NCI-H510A treated with DMSO at 0.1 percent for 48 hours (cell line): ENCODE results near the gene TRPM5.

Experiments used
- DNase-seq: peaks from one replicate; lab custom pipeline; 2025; lab: John Stamatoyannopoulos, UW

Gene TRPM5

GRCh38 chr11:2436013-2436520, 8.2 kb downstream of the TRPM5 start:
- no peak for DNase-seq

GRCh38 chr11:2435288-2436012, 8.9 kb downstream of the TRPM5 start:
- no peak for DNase-seq

GRCh38 chr11:2434506-2435255, 9.6 kb downstream of the TRPM5 start:
- DNase-seq = no peak

GRCh38 chr11:2434008-2434407, 10.3 kb downstream of the TRPM5 start:
- no peak for DNase-seq

GRCh38 chr11:2433106-2433925, 11.0 kb downstream of the TRPM5 start:
- DNase-seq = no peak

- no peak for DNase-seq
Measured at GRCh38 chr11:2432628-2433071, 11.7 kb downstream of the TRPM5 start.

GRCh38 chr11:2432171-2432621, 12.1 kb downstream of the TRPM5 start:
- DNase-seq = no peak

- DNase-seq = no peak
Measured at GRCh38 chr11:2431395-2431794, 12.9 kb downstream of the TRPM5 start.

- DNase-seq = no peak
Measured at GRCh38 chr11:2428322-2428795, 16.0 kb downstream of the TRPM5 start.

GRCh38 chr11:2427721-2428321, 16.5 kb downstream of the TRPM5 start:
- DNase-seq = no peak

- no peak for DNase-seq
Measured at GRCh38 chr11:2426826-2427521, 17.3 kb downstream of the TRPM5 start.

GRCh38 chr11:2426221-2426620, 18.1 kb downstream of the TRPM5 start:
- no peak for DNase-seq

GRCh38 chr11:2425506-2425905, 18.8 kb downstream of the TRPM5 start:
- no peak for DNase-seq

- no peak for DNase-seq
Measured at GRCh38 chr11:2424811-2425495, 19.4 kb downstream of the TRPM5 start.

- no peak for DNase-seq
Measured at GRCh38 chr11:2423157-2424025, 20.9 kb downstream of the TRPM5 start.

GRCh38 chr11:2422461-2423156, 21.7 kb downstream of the TRPM5 start:
- no peak for DNase-seq

GRCh38 chr11:2421996-2422395, 22.3 kb downstream of the TRPM5 start:
- DNase-seq = no peak

GRCh38 chr11:2421226-2421994, 22.9 kb downstream of the TRPM5 start:
- no peak for DNase-seq
